H1 (cell line): ENCODE results near the gene KANSL1. TPM values are rescaled to one million over a fixed set of nuclear protein-coding genes. Genes with fewer than 3 reads are reported as not detected.

Experiments used
- CTCF ChIA-PET: fragments of 300-600 bp; sonication (Branson Sonifier 250); formaldehyde crosslinking; loops from one replicate; lab custom pipeline; 2021; ENCODE audit not compliant: partially characterized antibody; lab: Charles Lee
- POLR2A ChIA-PET: fragments of 300-600 bp; sonication (Branson Sonifier 250); formaldehyde crosslinking; loops from one replicate; lab custom pipeline; 2021; ENCODE audit warnings: inconsistent platforms; ENCODE audit not compliant: partially characterized antibody; lab: Charles Lee
- DNase-seq, 2 experiments: peaks; one replicate each; pipeline versions ENCODE4 v3.0.0 to v3.0.0-alpha.2; 2010 to 2022; ENCODE audit warnings: low spot score in 2 of 2, low read depth in 1 of 2, mixed read lengths in 1 of 2
- FAIRE-seq: peaks from 2 replicates; lab custom pipeline; 2011; peaks lifted over from hg19 to GRCh38; lab: Jason Lieb, UNC
- H2AFZ ChIP-seq: 2 replicates; pipeline ENCODE4 v1.8.1; 2012; ENCODE audit warnings: low read length, inconsistent platforms
- H2AK5ac ChIP-seq: 2 replicates; pipeline ENCODE4 v1.6.1; 2013; ENCODE audit warnings: low read depth, low read length
- H2BK120ac ChIP-seq: replicated peaks from 2 replicates; pipeline ENCODE3; 2013; ENCODE audit warnings: low read depth, low read length, inconsistent platforms
- H2BK12ac ChIP-seq: 2 replicates; pipeline ENCODE4 v1.6.1; 2013; ENCODE audit warnings: low read depth, low read length
- H2BK15ac ChIP-seq: 2 replicates; pipeline ENCODE4 v1.6.1; 2013; ENCODE audit warnings: low read length
- H2BK20ac ChIP-seq: 2 replicates; pipeline ENCODE4 v1.6.1; 2013; ENCODE audit warnings: low read length
- H2BK5ac ChIP-seq: 2 replicates; pipeline ENCODE4 v1.6.1; 2013; ENCODE audit warnings: low read depth, low read length
- H3K14ac ChIP-seq: 2 replicates; pipeline ENCODE4 v1.6.1; 2013; ENCODE audit warnings: inconsistent platforms; ENCODE audit not compliant: insufficient read length
- H3K18ac ChIP-seq: 2 replicates; pipeline ENCODE4 v1.6.1; 2013; ENCODE audit warnings: low read length; ENCODE audit errors: extremely low read depth
- H3K23ac ChIP-seq: 2 replicates; pipeline ENCODE4 v1.6.1; 2013; ENCODE audit warnings: inconsistent platforms; ENCODE audit not compliant: insufficient read length
- H3K23me2 ChIP-seq: 2 replicates; pipeline ENCODE4 v1.6.1; 2013; ENCODE audit warnings: low read depth, low read length
- H3K27ac ChIP-seq: 2 replicates; pipeline ENCODE4 v1.6.1; 2011; ENCODE audit warnings: low read depth, low read length, inconsistent platforms
- H3K27me3 ChIP-seq, 4 experiments: replicated peaks in 1 of 4; 1 replicate in 1 of 4; 2 replicates in 3 of 4; pipeline versions ENCODE4 v1.6.1 to v1.8.1; 2011 to 2013; ENCODE audit warnings: low read length in 3 of 4, mild to moderate bottlenecking in 3 of 4, inconsistent platforms in 2 of 4, mixed read lengths in 2 of 4, moderate library complexity in 1 of 4; ENCODE audit not compliant: control insufficient read depth in 3 of 4, insufficient read depth in 3 of 4; ENCODE audit errors: extremely low read depth in 1 of 4
- H3K36me3 ChIP-seq, 4 experiments: 2 replicates each; pipeline versions ENCODE4 v1.6.1 to v1.8.1; 2011 to 2013; ENCODE audit warnings: mild to moderate bottlenecking in 4 of 4, low read length in 3 of 4, moderate library complexity in 2 of 4, control low read depth in 1 of 4, inconsistent platforms in 1 of 4; ENCODE audit not compliant: insufficient read depth in 4 of 4, control insufficient read depth in 2 of 4
- H3K4ac ChIP-seq: replicated peaks from 2 replicates; pipeline ENCODE3; 2013; ENCODE audit warnings: low read length, low read depth, mixed read lengths, inconsistent platforms; ENCODE audit not compliant: insufficient read length
- H3K4me1 ChIP-seq, 4 experiments: replicated peaks in 1 of 4; 1 replicate in 1 of 4; 2 replicates in 3 of 4; pipeline versions ENCODE4 v1.6.1 to v1.8.1; 2011 to 2013; ENCODE audit warnings: low read length in 3 of 4, inconsistent platforms in 2 of 4, mixed read lengths in 1 of 4; ENCODE audit not compliant: insufficient read depth in 4 of 4, control insufficient read depth in 3 of 4
- H3K4me2 ChIP-seq, 2 experiments: 2 replicates each; pipeline versions ENCODE4 v1.6.1 to v1.8.1; 2011 to 2013; ENCODE audit warnings: low read depth in 2 of 2, low read length in 2 of 2, control low read depth in 1 of 2, inconsistent platforms in 1 of 2, mild to moderate bottlenecking in 1 of 2; ENCODE audit not compliant: insufficient read depth in 1 of 2
- H3K4me3 ChIP-seq, 4 experiments: fragments of 200-600, 300-600 bp in 1 of 4; sonication (generic), shearing (Covaris generic), sonication (Bioruptor Twin) in 1 of 4; 2 replicates each; pipeline versions ENCODE4 v1.5.1 to v1.8.1; 2011 to 2016; ENCODE audit warnings: low read length in 4 of 4, low read depth in 3 of 4, control low read depth in 2 of 4, inconsistent platforms in 2 of 4, mild to moderate bottlenecking in 2 of 4, mixed read lengths in 1 of 4, moderate library complexity in 1 of 4; ENCODE audit not compliant: insufficient read depth in 2 of 4; ENCODE audit errors: extremely low read depth in 1 of 4
- H3K56ac ChIP-seq: replicated peaks from 2 replicates; pipeline ENCODE3; 2013; ENCODE audit warnings: low read depth, mild to moderate bottlenecking, mixed read lengths, low read length, inconsistent platforms; ENCODE audit not compliant: insufficient read length
- H3K79me1 ChIP-seq: 2 replicates; pipeline ENCODE4 v1.6.1; 2013; ENCODE audit warnings: low read depth, low read length, control low read depth
- H3K79me2 ChIP-seq, 2 experiments: 2 replicates each; pipeline versions ENCODE4 v1.6.1 to v1.8.1; 2012 to 2013; ENCODE audit warnings: low read length in 2 of 2, mild to moderate bottlenecking in 2 of 2, inconsistent platforms in 1 of 2; ENCODE audit not compliant: insufficient read depth in 2 of 2, control insufficient read depth in 1 of 2
- H3K9ac ChIP-seq, 4 experiments: replicated peaks in 1 of 4; 1 replicate in 1 of 4; 2 replicates in 3 of 4; pipeline versions ENCODE4 v1.6.1 to v1.8.1; 2011 to 2013; ENCODE audit warnings: low read depth in 3 of 4, low read length in 3 of 4, control low read depth in 2 of 4, mild to moderate bottlenecking in 2 of 4, moderate library complexity in 2 of 4, inconsistent platforms in 1 of 4; ENCODE audit errors: extremely low read depth in 1 of 4
- H3K9me3 ChIP-seq, 2 experiments: 2 replicates each; pipeline versions ENCODE4 v1.6.1 to v1.8.1; 2012 to 2013; ENCODE audit warnings: mild to moderate bottlenecking in 2 of 2, moderate library complexity in 2 of 2, control low read depth in 1 of 2, inconsistent platforms in 1 of 2, low read depth in 1 of 2, low read length in 1 of 2, mixed read lengths in 1 of 2; ENCODE audit not compliant: insufficient read depth in 2 of 2
- H4K20me1 ChIP-seq, 2 experiments: replicated peaks in 1 of 2; 2 replicates each; pipeline versions ENCODE3 to v1.8.1; 2011 to 2013; ENCODE audit warnings: inconsistent platforms in 2 of 2, low read length in 2 of 2, mild to moderate bottlenecking in 1 of 2; ENCODE audit not compliant: insufficient read depth in 2 of 2, control insufficient read depth in 1 of 2
- H4K5ac ChIP-seq: 2 replicates; pipeline ENCODE4 v1.6.1; 2013; ENCODE audit warnings: low read length, low read depth, mixed read lengths, inconsistent platforms; ENCODE audit not compliant: insufficient read length
- H4K8ac ChIP-seq: 2 replicates; pipeline ENCODE4 v1.8.0; 2013; ENCODE audit warnings: mild to moderate bottlenecking, moderate library complexity, low read length, inconsistent platforms; ENCODE audit not compliant: insufficient read depth; ENCODE audit errors: extremely low read depth
- H4K91ac ChIP-seq: replicated peaks from 2 replicates; pipeline ENCODE3; 2013; ENCODE audit warnings: low read length, mixed read lengths, inconsistent platforms; ENCODE audit not compliant: insufficient read length
- CHD1 ChIP-seq: IDR thresholded peaks from 2 replicates; pipeline ENCODE4 v1.6.1; 2012; ENCODE audit warnings: low read depth, low read length, improper control_type of control experiment
- CREB1 ChIP-seq: IDR thresholded peaks from 2 replicates; pipeline ENCODE4 v1.6.1; 2012; ENCODE audit warnings: inconsistent platforms
- CTCF ChIP-seq, 3 experiments: IDR thresholded peaks; 1 replicate in 2 of 3; 2 replicates in 1 of 3; pipeline versions ENCODE4 v1.5.1 to v1.6.1; 2011; ENCODE audit warnings: low read length in 3 of 3, mild to moderate bottlenecking in 3 of 3, inconsistent platforms in 2 of 3, low read depth in 1 of 3, moderate library complexity in 1 of 3; ENCODE audit not compliant: insufficient read depth in 1 of 3; ENCODE audit errors: control extremely low read depth in 1 of 3
- GTF2F1 ChIP-seq: IDR thresholded peaks from 2 replicates; pipeline ENCODE4 v1.6.1; 2012; ENCODE audit warnings: low read depth, low read length, improper control_type of control experiment, borderline replicate concordance
- RAD21 ChIP-seq, 2 experiments: IDR thresholded peaks in 1 of 2; conservative IDR thresholded peaks in 1 of 2; 2 replicates each; pipeline ENCODE4 v1.6.1; 2011; ENCODE audit warnings: low read depth in 2 of 2, low read length in 2 of 2, improper control_type of control experiment in 1 of 2, inconsistent platforms in 1 of 2, mild to moderate bottlenecking in 1 of 2, moderate library complexity in 1 of 2
- RNF2 ChIP-seq: fragments of 200-900, 300-1000 bp; sonication (generic); IDR thresholded peaks from 2 replicates; pipeline ENCODE4 v1.7.1; 2016; ENCODE audit warnings: borderline replicate concordance, low read depth, mild to moderate bottlenecking, antibody characterized with exemption, low read length; ENCODE audit not compliant: poor library complexity, severe bottlenecking; ENCODE audit errors: missing control alignments
- SP2 ChIP-seq: IDR thresholded peaks from 2 replicates; pipeline ENCODE4 v1.6.1; 2012; ENCODE audit warnings: mild to moderate bottlenecking, low read length, inconsistent platforms
- TBP ChIP-seq: IDR thresholded peaks from 2 replicates; pipeline ENCODE4 v1.6.1; 2011; ENCODE audit warnings: low read depth, low read length, improper control_type of control experiment
- WGBS, 2 experiments: shearing (Covaris generic) in 1 of 2; methylation state at CpG; one replicate each; pipeline versions ENCODE4 v1.1.6 to v1.1.7; 2013 to 2015; ENCODE audit warnings: low lambda C conversion rate in 2 of 2, mixed read lengths in 2 of 2, inconsistent platforms in 1 of 2, low coverage in 1 of 2, missing lambda C conversion rate in 1 of 2; ENCODE audit not compliant: insufficient replicate concordance in 2 of 2, insufficient coverage in 1 of 2, insufficient read length in 1 of 2; ENCODE audit errors: extremely low coverage in 1 of 2, missing lambda C conversion rate in 1 of 2; 5-methylcytosine and 5-hydroxymethylcytosine counted together
- polyA plus RNA-seq, 7 experiments: library from polyadenylated mRNA; depleted of rRNA in 3 of 7; stranded (reverse) in 5 of 7; unstranded in 2 of 7; fragments of >200 nt in 5 of 7; fragments of 200-250 nt in 2 of 7; gene quantifications; 1 replicate in 5 of 7; 2 replicates in 1 of 7; 4 replicates in 1 of 7; pipeline versions ENCODE4 v1.2.1 to v1.2.3, GENCODE V29; 2011 to 2013; ENCODE audit warnings: missing spikeins in 2 of 7, mixed read lengths in 2 of 7
- total RNA-seq: library from RNA; stranded (reverse); fragmentation: NEBNext Ultra II Directional; extraction: Animal tissue kit (Norgen Biotek cat#: 25700); gene quantifications from 2 replicates; pipeline ENCODE4 v1.2.1, GENCODE V29; 2021
- TF ChIP-seq, protein P1 (sequence below): IDR thresholded peaks from 2 replicates; pipeline ENCODE4 v1.6.1; 2011; ENCODE audit warnings: low read depth, mild to moderate bottlenecking, low read length; ENCODE audit not compliant: insufficient read depth

Gene KANSL1
- total and polyA plus RNA-seq, 2 of the 8 experiments (the other 6 are each of a cell fraction or from before 2014, with no cell fraction given), result 34.0 to 128 TPM

GRCh38 chr17:46010597-46011186, 182.5 kb downstream of the KANSL1 start:
- Histone ChIP-seq H3K18ac (no peak overlapping the region), H3K79me2 (no peaks in the 10 kb centered on the region), H3K9ac (no peak overlapping the region), H3K4me2 (no peak overlapping the region), H3K4ac (no peak overlapping the region), H4K8ac (no peak overlapping the region), H3K4me3 (no peak overlapping the region), H3K23me2 (peaks cover 2% of the 10 kb centered on the region; the same call in 1 of the 2 replicates), H4K20me1 (no peaks in the 10 kb centered on the region), H2BK15ac (no peak overlapping the region)
- WGBS, 2 experiments, result 88% methylated on average over 16 of the region's 16 CpGs; no CpG with 5 or more reads in 1 of the 2 experiments
- ChIA-PET CTCF (interaction anchor here (1.0 to 3.7 kb wide), 6 partner anchors 8 to 62 kb away, joined by 3 to 31 read pairs (median 4); no protein-coding TSS in a partner anchor), POLR2A (no interaction called here)
- no peak for TF ChIP-seq CHD1
- TF ChIP-seq, protein P1, sequence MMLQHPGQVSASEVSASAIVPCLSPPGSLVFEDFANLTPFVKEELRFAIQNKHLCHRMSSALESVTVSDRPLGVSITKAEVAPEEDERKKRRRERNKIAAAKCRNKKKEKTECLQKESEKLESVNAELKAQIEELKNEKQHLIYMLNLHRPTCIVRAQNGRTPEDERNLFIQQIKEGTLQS, result no peak
- no peak for TF ChIP-seq TBP
- TF ChIP-seq RNF2, result no peak
- TF ChIP-seq CTCF (IDR thresholded peaks at IDR 0.05; ENCODE audit: control extremely low read depth in 1 of 3, insufficient read depth in 1 of 3, low read depth in 1 of 3, low read length in 3 of 3), result peak; percentile 29 to 44 (median 31); a peak in 3 of 4 replicates
- TF ChIP-seq CREB1, result no peak
- TF ChIP-seq RAD21 (IDR thresholded peaks at IDR 0.05 in 1 of 2, conservative IDR thresholded peaks at IDR 0.05 in 1 of 2; ENCODE audit: low read depth in 2 of 2, low read length in 2 of 2), result peak; percentile 19 to 45; a peak in 2 of 4 replicates
- no peak for TF ChIP-seq GTF2F1
- TF ChIP-seq SP2, result no peak
- TF ChIP-seq, all 59 proteins: peak for 2
- Histone ChIP-seq H4K5ac (no peak overlapping the region), H2AK5ac (no peak overlapping the region), H2BK5ac (no peak overlapping the region), H3K14ac (no peak overlapping the region), H2BK12ac (no peak overlapping the region), H3K27ac (no peak overlapping the region), H2BK120ac (no peak overlapping the region), H4K91ac (no peak overlapping the region), H3K79me1 (no peaks in the 10 kb centered on the region; the same call in 1 of the 2 replicates), H3K9me3 (no peaks in the 10 kb centered on the region), H2BK20ac (no peak overlapping the region), H2AFZ (no peak overlapping the region), H3K23ac (no peak overlapping the region), H3K4me1 (no peaks in the 10 kb centered on the region; a peak in 1 of 7 replicates), H3K27me3 (no peaks in the 10 kb centered on the region), H3K56ac (no peak overlapping the region), H3K36me3 (no peaks in the 10 kb centered on the region)
- no peak for DNase-seq
- no peak for FAIRE-seq
